Measurements from ENCODE around the gene MMP19. TPM values are rescaled to one million over a fixed set of nuclear protein-coding genes. Genes with fewer than 3 reads are reported as not detected.

The MMP19 gene
- total RNA-seq, 1 donor from 2014 or later = 0.15 TPM

DNA sequence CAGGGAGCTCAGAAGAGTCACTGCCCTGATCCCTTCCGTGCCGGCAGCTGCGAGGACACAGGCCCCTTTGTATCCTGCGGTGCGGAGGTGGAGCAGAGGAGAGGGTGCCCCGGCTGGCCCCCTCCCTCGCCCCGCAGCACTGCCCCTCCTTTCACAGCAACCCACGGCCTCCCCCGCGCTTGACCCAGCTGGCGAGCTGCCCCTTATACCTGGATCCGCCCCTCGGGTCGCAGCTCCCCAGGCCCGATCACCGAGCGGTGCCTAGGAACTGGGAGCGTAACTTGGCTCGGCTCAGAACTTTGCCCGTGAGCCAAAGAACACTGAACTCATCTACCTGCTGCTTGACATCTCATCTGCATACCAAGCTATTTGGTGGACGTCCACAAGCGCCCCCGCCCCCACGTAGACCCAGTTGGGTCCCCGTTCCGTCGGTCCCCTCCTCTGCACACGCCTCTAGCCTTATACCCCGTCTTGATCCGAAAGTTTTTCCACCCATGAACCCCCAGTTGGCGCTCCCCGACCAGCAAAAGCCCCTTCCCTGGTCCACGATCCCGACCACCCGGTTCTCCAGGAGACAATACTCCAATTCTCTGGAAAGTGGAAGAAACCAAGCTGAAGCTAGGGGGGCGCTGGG, 12.7 kb downstream of the MMP19 start:
- Mint-ChIP-seq H3K4me3 (ENCODE audit: unreplicated experiment) (peak overlapping the region; percentile 100), H3K36me3 (ENCODE audit: low read depth, unreplicated experiment) (peaks cover 10% of the 10 kb centered on the region)

DNA sequence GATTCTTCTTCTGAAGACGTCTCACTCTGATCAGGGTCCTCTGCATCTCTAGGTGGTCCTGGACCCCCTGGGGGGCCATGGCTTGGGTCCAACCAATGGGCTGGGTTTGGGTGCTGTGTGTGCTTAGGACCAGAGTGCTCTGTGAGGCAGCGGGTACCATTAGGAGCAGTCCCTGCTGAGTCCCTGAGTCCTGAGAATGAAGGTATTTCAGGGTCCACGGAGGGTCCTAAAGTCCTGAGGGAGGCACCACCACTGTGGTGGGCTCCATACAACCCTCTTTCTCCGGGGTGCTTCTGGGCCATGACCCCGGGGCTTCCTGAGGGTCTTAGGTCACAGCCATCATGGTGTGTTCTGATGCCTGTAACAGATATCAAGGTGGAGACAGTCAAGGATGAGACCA, 14.4 kb downstream of the MMP19 start:
- Mint-ChIP-seq H3K27me3 (ENCODE audit: unreplicated experiment) (peaks cover 12% of the 10 kb centered on the region), H3K36me3 (ENCODE audit: low read depth, unreplicated experiment) (peaks cover 10% of the 10 kb centered on the region), H3K9me3 (ENCODE audit: unreplicated experiment) (no peaks in the 10 kb centered on the region), H3K4me3 (ENCODE audit: unreplicated experiment) (peak overlapping the region; percentile 85), H3K4me1 (ENCODE audit: unreplicated experiment) (peaks cover 41% of the 10 kb centered on the region), H3K27ac (ENCODE audit: unreplicated experiment) (peak overlapping the region; percentile 36)
- DNase-seq (ENCODE audit: low spot score) = no peak
- TF ChIP-seq CTCF (IDR thresholded peaks at IDR 0.05; ENCODE audit: unreplicated experiment) = no peak

More for the DNA sequence above, 12.7 kb downstream of the MMP19 start:
- DNase-seq (ENCODE audit: low spot score) = peak; percentile 26
- Mint-ChIP-seq H3K27ac (ENCODE audit: unreplicated experiment) (peak overlapping the region; percentile 99), H3K27me3 (ENCODE audit: unreplicated experiment) (peaks cover 12% of the 10 kb centered on the region), H3K4me1 (ENCODE audit: unreplicated experiment) (peaks cover 40% of the 10 kb centered on the region), H3K9me3 (ENCODE audit: unreplicated experiment) (no peaks in the 10 kb centered on the region)
- no peak for TF ChIP-seq CTCF (IDR thresholded peaks at IDR 0.05; ENCODE audit: unreplicated experiment)

- H3K4me1 Mint-ChIP-seq (ENCODE audit: unreplicated experiment) = peaks cover 40% of the 10 kb centered on the region
- peaks cover 12% of the 10 kb centered on the region for H3K27me3 Mint-ChIP-seq (ENCODE audit: unreplicated experiment)
- H3K9me3 Mint-ChIP-seq (ENCODE audit: unreplicated experiment) = no peaks in the 10 kb centered on the region
- peaks cover 15% of the 10 kb centered on the region for H3K36me3 Mint-ChIP-seq (ENCODE audit: low read depth, unreplicated experiment)
- TF ChIP-seq CTCF (IDR thresholded peaks at IDR 0.05; ENCODE audit: unreplicated experiment) = no peak
- DNase-seq (ENCODE audit: low spot score) = no peak
- H3K4me3 Mint-ChIP-seq (ENCODE audit: unreplicated experiment) = peak overlapping the region; percentile 85
- H3K27ac Mint-ChIP-seq (ENCODE audit: unreplicated experiment) = peak overlapping the region; percentile 34
These were observed 14.9 kb downstream of the MMP19 start for GRCh38 chr12:55827806-55828205.

DNA sequence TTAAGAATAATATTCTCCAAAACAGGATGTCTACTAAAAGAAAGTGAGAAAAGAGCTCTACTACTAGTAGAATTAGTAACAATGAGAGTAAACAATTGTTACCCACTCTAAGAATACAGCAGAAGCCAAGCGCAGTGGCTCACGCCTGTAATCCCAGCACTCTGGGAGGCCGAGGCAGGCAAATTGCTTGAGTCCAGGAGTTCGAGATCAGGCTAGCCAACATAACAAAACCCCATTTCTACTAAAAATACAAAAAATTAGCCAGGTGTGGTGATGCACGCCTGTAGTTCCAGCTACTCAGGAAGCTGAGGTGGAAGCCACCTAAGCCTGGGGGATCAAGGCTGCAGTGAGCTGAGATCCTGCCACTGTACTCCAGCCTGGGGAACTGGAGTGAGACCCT, 18.0 kb downstream of the MMP19 start:
- Mint-ChIP-seq H3K27ac (ENCODE audit: unreplicated experiment) (no peak overlapping the region), H3K4me3 (ENCODE audit: unreplicated experiment) (no peak overlapping the region), H3K27me3 (ENCODE audit: unreplicated experiment) (no peaks in the 10 kb centered on the region)

More for the DNA sequence above, 18.0 kb downstream of the MMP19 start:
- Mint-ChIP-seq H3K4me1 (ENCODE audit: unreplicated experiment) (peaks cover 23% of the 10 kb centered on the region), H3K9me3 (ENCODE audit: unreplicated experiment) (no peaks in the 10 kb centered on the region), H3K36me3 (ENCODE audit: low read depth, unreplicated experiment) (peaks cover 21% of the 10 kb centered on the region)
- DNase-seq (ENCODE audit: low spot score) = no peak
- TF ChIP-seq CTCF (IDR thresholded peaks at IDR 0.05; ENCODE audit: unreplicated experiment) = no peak

All from endothelial cell (in vitro differentiated cells).